Nephron progenitor cell (in vitro differentiated cells): ENCODE measurements around the gene TNKS1BP1.

Experiments used
- DNase-seq: peaks from one replicate; pipeline ENCODE4 v3.0.0; 2021
- H3K27ac Mint-ChIP-seq: 2 replicates; pipeline ENCODE4 v1.8.0; 2021; ENCODE audit warnings: mild to moderate bottlenecking, moderate library complexity, mixed read lengths
- H3K27me3 Mint-ChIP-seq: 2 replicates; pipeline ENCODE4 v1.8.0; 2021; ENCODE audit warnings: mild to moderate bottlenecking, low read depth, mixed read lengths; ENCODE audit not compliant: poor library complexity
- H3K36me3 Mint-ChIP-seq: 2 replicates; pipeline ENCODE4 v1.8.0; 2021; ENCODE audit warnings: low read depth, mixed read lengths
- H3K4me1 Mint-ChIP-seq: 2 replicates; pipeline ENCODE4 v1.8.0; 2021; ENCODE audit warnings: mixed read lengths
- H3K4me3 Mint-ChIP-seq: 2 replicates; pipeline ENCODE4 v1.8.0; 2021; ENCODE audit warnings: mild to moderate bottlenecking, moderate library complexity, mixed read lengths
- H3K9me3 Mint-ChIP-seq: 2 replicates; pipeline ENCODE4 v1.8.0; 2021; ENCODE audit warnings: mild to moderate bottlenecking, moderate library complexity, mixed read lengths
- CTCF ChIP-seq: fragments of 200-600 bp; sonication (generic); IDR thresholded peaks from 2 replicates; pipeline ENCODE4 v1.5.0; 2021; ENCODE audit warnings: antibody characterized with exemption

The TNKS1BP1 gene

GRCh38 chr11:57308426-57309060, 16.2 kb downstream of the TNKS1BP1 start:
- H3K4me1 Mint-ChIP-seq: peaks cover 87% of the 10 kb centered on the region
- TF ChIP-seq CTCF: no peak
- no peaks in the 10 kb centered on the region for H3K9me3 Mint-ChIP-seq
- H3K27me3 Mint-ChIP-seq: no peaks in the 10 kb centered on the region
- DNase-seq: no peak
- H3K27ac Mint-ChIP-seq: no peak overlapping the region
- peak overlapping the region; percentile 17 for H3K4me3 Mint-ChIP-seq
- H3K36me3 Mint-ChIP-seq: peaks cover 50% of the 10 kb centered on the region

- no peak for DNase-seq
- Mint-ChIP-seq H3K27ac (no peak overlapping the region), H3K36me3 (peaks cover 58% of the 10 kb centered on the region), H3K4me1 (peaks cover 89% of the 10 kb centered on the region), H3K4me3 (no peak overlapping the region), H3K9me3 (no peaks in the 10 kb centered on the region), H3K27me3 (no peaks in the 10 kb centered on the region)
- no peak for TF ChIP-seq CTCF
These were observed 17.0 kb downstream of the TNKS1BP1 start for GRCh38 chr11:57307666-57308270.

GRCh38 chr11:57306940-57307565, 17.7 kb downstream of the TNKS1BP1 start:
- Mint-ChIP-seq H3K27ac (peak overlapping the region; percentile 51), H3K9me3 (no peaks in the 10 kb centered on the region), H3K36me3 (peaks cover 59% of the 10 kb centered on the region), H3K4me3 (no peak overlapping the region), H3K4me1 (peaks cover 82% of the 10 kb centered on the region), H3K27me3 (no peaks in the 10 kb centered on the region)
- TF ChIP-seq CTCF: no peak
- no peak for DNase-seq

- no peak for TF ChIP-seq CTCF
- H3K36me3 Mint-ChIP-seq: peaks cover 65% of the 10 kb centered on the region
- no peak for DNase-seq
- peaks cover 76% of the 10 kb centered on the region for H3K4me1 Mint-ChIP-seq
- no peak overlapping the region for H3K4me3 Mint-ChIP-seq
- no peaks in the 10 kb centered on the region for H3K9me3 Mint-ChIP-seq
- H3K27me3 Mint-ChIP-seq: no peaks in the 10 kb centered on the region
- H3K27ac Mint-ChIP-seq: peak overlapping the region; percentile 71
These were observed 18.4 kb downstream of the TNKS1BP1 start for GRCh38 chr11:57306161-57306876.

- Mint-ChIP-seq H3K27me3 (no peaks in the 10 kb centered on the region), H3K36me3 (peaks cover 73% of the 10 kb centered on the region), H3K9me3 (no peaks in the 10 kb centered on the region), H3K4me3 (no peak overlapping the region), H3K27ac (no peak overlapping the region), H3K4me1 (peaks cover 69% of the 10 kb centered on the region)
- no peak for DNase-seq
- no peak for TF ChIP-seq CTCF
These were observed 19.2 kb downstream of the TNKS1BP1 start for GRCh38 chr11:57305523-57305922.
